Activated naive CD8-positive, alpha-beta T cell (primary cell): ENCODE results near the gene SPHK2.

Experiments
- H3K27ac Mint-ChIP-seq: one replicate; pipeline ENCODE4 v1.8.0; 2021; ENCODE audit warnings: mixed read lengths
- H3K27me3 Mint-ChIP-seq: one replicate; pipeline ENCODE4 v1.8.0; 2021; ENCODE audit warnings: mixed read lengths
- H3K36me3 Mint-ChIP-seq: one replicate; pipeline ENCODE4 v1.8.0; 2021; ENCODE audit warnings: mixed read lengths
- H3K4me1 Mint-ChIP-seq: one replicate; pipeline ENCODE4 v1.8.0; 2021; ENCODE audit warnings: low read depth, mixed read lengths
- H3K4me3 Mint-ChIP-seq: one replicate; pipeline ENCODE4 v1.8.0; 2021; ENCODE audit warnings: mild to moderate bottlenecking, mixed read lengths
- H3K9me3 Mint-ChIP-seq: one replicate; pipeline ENCODE4 v1.8.0; 2021; ENCODE audit warnings: low read depth, mixed read lengths

The SPHK2 gene

DNA sequence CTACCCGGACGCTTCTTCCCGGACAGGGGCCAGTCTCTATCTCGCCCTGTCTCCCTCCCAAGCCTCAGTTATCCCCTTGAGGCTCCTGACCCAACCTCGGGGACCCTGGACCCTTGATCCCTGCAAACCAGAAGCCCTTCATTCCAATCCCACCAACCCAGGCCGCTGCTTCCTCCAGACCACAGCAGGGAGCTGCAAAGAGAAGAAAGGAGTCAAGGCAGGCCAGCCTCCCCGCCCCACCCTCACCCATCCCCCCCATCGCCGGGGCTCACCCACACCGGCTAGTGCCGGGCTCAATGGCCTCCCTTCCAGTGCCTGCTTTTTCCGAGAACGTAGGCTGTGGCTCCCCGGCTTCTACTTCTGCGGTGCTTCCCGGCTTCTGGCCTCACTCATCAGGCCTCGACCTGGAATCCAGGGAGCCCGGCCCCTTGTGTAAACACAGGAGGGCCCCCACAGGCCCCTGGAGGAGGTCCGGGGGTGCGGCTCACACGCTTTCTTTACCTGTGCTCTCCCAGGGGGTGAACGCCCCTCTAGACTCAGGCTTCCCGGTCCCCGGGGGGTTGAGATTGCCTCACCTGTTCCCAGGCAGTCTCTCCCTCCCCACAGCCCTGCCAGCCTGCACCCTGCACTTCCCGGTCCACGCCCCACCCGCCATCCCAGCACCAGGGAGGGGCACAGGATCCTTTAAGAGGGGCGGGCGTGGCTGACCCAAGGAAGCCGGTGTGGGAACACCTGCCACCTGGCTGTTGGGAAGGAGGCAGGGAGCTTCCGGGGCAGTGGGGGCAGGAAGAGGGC, 4.7 kb upstream of the SPHK2 start, which contains the start of gene FAM83E:
Gene FAM83E, minus strand, starts transcription at position 641 of the 795 bp plus-strand sequence. CDS start 1,704 bp downstream, outside the sequence.
- H3K27me3 Mint-ChIP-seq, result no peaks in the 10 kb centered on the region
- H3K4me1 Mint-ChIP-seq, result peaks cover 17% of the 10 kb centered on the region
- H3K9me3 Mint-ChIP-seq, result no peaks in the 10 kb centered on the region
- H3K36me3 Mint-ChIP-seq, result peaks cover 10% of the 10 kb centered on the region
- H3K27ac Mint-ChIP-seq, result peak within 1 kb of the TSS; percentile 66
- peak within 1 kb of the TSS; percentile 59 for H3K4me3 Mint-ChIP-seq

DNA sequence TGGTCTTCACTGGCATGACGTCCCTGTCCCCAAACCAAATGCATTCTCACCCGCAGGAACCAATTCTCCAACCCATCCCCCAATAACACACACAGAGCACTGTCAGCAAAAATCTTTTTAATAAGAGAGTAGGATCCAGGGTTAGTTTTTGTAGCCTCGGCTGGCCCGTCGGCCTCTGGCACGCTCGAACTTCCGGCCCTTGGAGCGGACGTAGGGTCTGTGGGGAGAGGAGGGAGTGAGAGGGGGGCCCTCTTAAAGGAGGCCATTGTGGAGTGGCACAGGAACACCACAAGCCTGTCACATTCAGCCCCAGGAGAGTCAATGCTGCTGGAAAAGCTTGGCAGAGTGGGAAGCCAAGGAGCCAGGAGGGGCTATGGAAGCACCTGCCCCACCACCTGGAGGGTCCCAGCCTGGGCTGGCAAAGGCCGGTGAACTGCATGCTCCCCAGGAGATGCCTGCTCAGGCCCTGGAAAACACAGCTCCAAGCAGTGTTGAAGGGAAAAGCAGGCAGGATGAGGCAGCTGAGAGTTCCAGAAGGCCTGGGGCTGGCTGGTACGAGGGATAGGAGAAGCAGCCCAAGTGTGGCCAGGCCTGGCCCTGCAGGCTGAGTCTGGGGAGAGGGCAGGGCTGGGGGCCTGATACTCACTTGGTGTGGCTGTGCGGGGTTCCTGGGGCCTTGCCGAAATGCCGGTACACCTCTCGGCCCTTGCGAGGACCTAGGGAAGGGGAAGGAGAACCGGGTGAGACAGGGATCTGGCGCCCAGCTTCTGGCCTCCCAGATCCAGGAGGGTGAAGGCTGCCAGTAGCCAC, 3.9 kb upstream of the SPHK2 start:
- no peaks in the 10 kb centered on the region for H3K9me3 Mint-ChIP-seq
- no peaks in the 10 kb centered on the region for H3K27me3 Mint-ChIP-seq
- peak overlapping the region; percentile 66 for H3K27ac Mint-ChIP-seq
- peaks cover 24% of the 10 kb centered on the region for H3K4me1 Mint-ChIP-seq
- H3K36me3 Mint-ChIP-seq, result peaks cover 11% of the 10 kb centered on the region
- peak overlapping the region; percentile 59 for H3K4me3 Mint-ChIP-seq

- Mint-ChIP-seq H3K27me3 (no peaks in the 10 kb centered on the region), H3K4me1 (peaks cover 24% of the 10 kb centered on the region), H3K9me3 (no peaks in the 10 kb centered on the region), H3K36me3 (peaks cover 11% of the 10 kb centered on the region), H3K4me3 (peak overlapping the region; percentile 98), H3K27ac (peak overlapping the region; percentile 77)
These were observed 3.3 kb upstream of the SPHK2 start for GRCh38 chr19:48616041-48616436.

DNA sequence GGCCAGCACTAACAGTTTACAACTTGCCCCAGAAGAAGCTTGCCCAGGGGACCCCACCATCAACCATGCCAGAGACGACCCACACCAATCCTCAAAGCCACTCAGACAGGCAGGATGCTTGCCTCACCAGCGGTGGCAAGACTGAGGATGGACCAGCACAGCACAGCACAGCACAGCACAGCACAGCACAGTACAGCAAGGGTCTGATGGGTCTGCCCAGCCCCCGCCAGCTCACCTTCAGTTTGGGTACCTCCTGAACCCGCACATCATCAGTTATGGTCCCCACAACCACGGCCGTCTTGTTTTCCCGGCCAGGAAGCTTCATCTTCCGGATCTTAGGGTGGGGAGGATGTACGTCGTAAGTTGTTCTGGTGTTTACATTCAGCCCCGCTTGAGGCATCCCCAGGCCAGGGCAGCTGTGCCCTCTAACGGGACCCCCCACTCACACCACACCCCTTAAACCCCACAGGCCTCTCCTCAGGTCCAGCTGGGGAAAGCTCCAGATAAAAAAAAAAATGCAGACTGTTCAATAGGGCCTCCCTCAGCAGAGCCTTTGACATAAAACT, 2.7 kb upstream of the SPHK2 start:
- Mint-ChIP-seq H3K9me3 (no peaks in the 10 kb centered on the region), H3K27me3 (no peaks in the 10 kb centered on the region), H3K36me3 (peaks cover 12% of the 10 kb centered on the region), H3K4me1 (peaks cover 27% of the 10 kb centered on the region), H3K4me3 (peak overlapping the region; percentile 98), H3K27ac (peak overlapping the region; percentile 77)

DNA sequence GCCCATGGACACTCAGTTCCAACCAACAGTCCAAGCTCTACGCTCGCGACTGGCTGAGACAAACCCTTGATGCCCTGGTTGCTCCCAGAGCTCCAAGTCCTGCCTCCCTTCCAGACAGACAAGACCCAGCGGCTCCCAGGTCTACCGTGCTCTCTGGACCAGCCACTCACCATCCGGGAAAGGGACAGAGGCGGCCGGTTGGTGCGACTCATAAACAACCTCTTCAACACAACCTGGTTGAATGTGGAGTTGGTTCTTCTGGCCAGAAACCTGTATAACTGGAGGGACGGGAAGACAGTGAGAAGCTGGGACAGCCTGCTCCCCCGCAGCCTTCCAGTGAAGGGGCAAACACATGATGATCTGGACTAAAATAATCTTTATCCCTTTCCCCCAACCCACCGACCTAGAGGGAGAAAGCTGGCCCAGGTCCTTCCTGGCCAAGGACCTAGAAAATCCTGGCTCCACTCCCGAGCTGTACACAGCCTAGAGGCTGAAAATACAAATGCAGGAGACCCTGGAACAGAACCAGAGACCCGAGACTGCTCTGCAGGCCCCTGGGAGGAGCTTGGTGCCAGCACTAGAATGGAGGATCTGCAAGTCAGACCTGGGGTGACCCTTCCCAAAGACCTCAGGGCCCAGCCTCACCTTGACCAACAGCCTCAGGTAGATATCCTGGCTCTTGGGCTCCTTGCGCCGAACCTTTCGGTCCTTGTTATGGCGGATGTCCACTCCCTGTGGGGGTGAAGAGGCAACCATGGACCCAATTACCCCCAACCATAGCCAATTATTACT, 2.0 kb upstream of the SPHK2 start:
- Mint-ChIP-seq H3K36me3 (peaks cover 13% of the 10 kb centered on the region), H3K4me3 (peak overlapping the region; percentile 98), H3K27me3 (no peaks in the 10 kb centered on the region), H3K9me3 (no peaks in the 10 kb centered on the region), H3K27ac (peak overlapping the region; percentile 100), H3K4me1 (peaks cover 31% of the 10 kb centered on the region)

- Mint-ChIP-seq H3K36me3 (peaks cover 13% of the 10 kb centered on the region), H3K27me3 (no peaks in the 10 kb centered on the region), H3K4me3 (peak overlapping the region; percentile 98), H3K4me1 (peaks cover 35% of the 10 kb centered on the region), H3K9me3 (no peaks in the 10 kb centered on the region), H3K27ac (peak overlapping the region; percentile 100)
These were observed 909 bp upstream of the SPHK2 start for GRCh38 chr19:48618278-48618915.

GRCh38 chr19:48619692-48620585, 633 bp downstream of the SPHK2 start:
- H3K27me3 Mint-ChIP-seq, result no peaks in the 10 kb centered on the region
- H3K4me3 Mint-ChIP-seq, result peak overlapping the region; percentile 98
- peak overlapping the region; percentile 100 for H3K27ac Mint-ChIP-seq
- H3K9me3 Mint-ChIP-seq, result no peaks in the 10 kb centered on the region
- peaks cover 16% of the 10 kb centered on the region for H3K36me3 Mint-ChIP-seq
- peaks cover 44% of the 10 kb centered on the region for H3K4me1 Mint-ChIP-seq

DNA sequence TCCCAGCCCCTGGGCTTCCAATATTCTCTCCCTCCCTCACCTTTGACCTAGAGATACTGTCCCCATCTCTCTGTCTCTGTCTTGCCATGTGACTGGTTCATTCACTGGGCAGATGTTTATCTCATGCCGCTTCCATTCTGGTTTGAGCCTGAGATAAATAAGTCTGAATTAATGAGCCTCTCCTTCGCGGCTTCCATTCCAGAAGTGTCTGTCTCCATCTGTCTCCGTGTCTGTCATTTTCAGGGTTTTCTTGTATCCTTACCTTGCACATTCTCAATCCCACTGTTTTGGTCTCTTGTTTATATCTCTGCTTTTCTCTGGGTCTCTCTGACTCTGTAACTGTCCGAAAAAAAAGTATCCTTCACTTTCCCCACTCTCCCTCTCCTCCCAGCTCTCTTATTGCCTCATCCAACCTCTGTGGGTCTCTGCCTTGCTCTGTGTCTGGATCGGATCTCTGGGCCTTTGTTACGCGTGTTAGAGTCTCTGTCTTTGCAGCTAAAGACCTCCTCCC, 4.3 kb downstream of the SPHK2 start:
- H3K27ac Mint-ChIP-seq, result peak overlapping the region; percentile 96
- peak overlapping the region; percentile 87 for H3K4me3 Mint-ChIP-seq
- H3K36me3 Mint-ChIP-seq, result peaks cover 8% of the 10 kb centered on the region
- H3K9me3 Mint-ChIP-seq, result no peaks in the 10 kb centered on the region
- H3K27me3 Mint-ChIP-seq, result no peaks in the 10 kb centered on the region
- peaks cover 41% of the 10 kb centered on the region for H3K4me1 Mint-ChIP-seq

DNA sequence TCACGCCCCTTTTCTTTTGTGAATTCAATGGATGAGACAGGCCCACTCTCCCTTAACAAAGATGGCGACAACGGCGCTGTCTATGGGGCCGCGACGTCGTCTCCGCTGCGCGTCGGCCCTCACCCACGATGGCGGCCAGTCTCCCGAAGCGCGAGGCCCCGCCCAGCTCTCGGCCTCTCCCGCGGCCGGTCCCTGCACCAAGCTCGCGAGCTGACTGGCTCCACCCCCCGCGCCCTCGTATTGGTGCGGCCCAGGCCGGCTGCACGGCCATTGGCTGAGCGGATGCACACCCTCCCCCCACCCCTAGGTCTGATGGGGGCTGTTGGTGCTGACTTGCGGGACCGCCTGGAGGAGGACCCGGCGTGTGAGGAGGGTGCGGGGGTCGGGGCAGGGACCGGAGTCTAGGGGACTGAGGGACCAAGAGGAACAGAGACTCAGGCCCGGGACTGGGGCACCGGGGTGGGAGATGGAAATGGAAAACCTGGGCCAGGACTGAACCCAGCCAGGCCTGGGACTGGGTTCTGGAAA, 4.8 kb downstream of the SPHK2 start:
- H3K4me3 Mint-ChIP-seq, result peak overlapping the region; percentile 87
- H3K4me1 Mint-ChIP-seq, result peaks cover 41% of the 10 kb centered on the region
- peaks cover 7% of the 10 kb centered on the region for H3K36me3 Mint-ChIP-seq
- peak overlapping the region; percentile 96 for H3K27ac Mint-ChIP-seq
- no peaks in the 10 kb centered on the region for H3K27me3 Mint-ChIP-seq
- no peaks in the 10 kb centered on the region for H3K9me3 Mint-ChIP-seq

- peak overlapping the region; percentile 87 for H3K4me3 Mint-ChIP-seq
- peak overlapping the region; percentile 96 for H3K27ac Mint-ChIP-seq
- no peaks in the 10 kb centered on the region for H3K27me3 Mint-ChIP-seq
These were observed 5.8 kb downstream of the SPHK2 start for GRCh38 chr19:48624791-48625723.

GRCh38 chr19:48625891-48626327, 6.6 kb downstream of the SPHK2 start:
- no peak overlapping the region for H3K4me3 Mint-ChIP-seq
- H3K27ac Mint-ChIP-seq, result no peak overlapping the region
- peaks cover 5% of the 10 kb centered on the region for H3K36me3 Mint-ChIP-seq
- H3K4me1 Mint-ChIP-seq, result peaks cover 32% of the 10 kb centered on the region
- no peaks in the 10 kb centered on the region for H3K27me3 Mint-ChIP-seq
- no peaks in the 10 kb centered on the region for H3K9me3 Mint-ChIP-seq

More at GRCh38 chr19:48624791-48625723, 5.8 kb downstream of the SPHK2 start:
- Mint-ChIP-seq H3K9me3 (no peaks in the 10 kb centered on the region), H3K4me1 (peaks cover 35% of the 10 kb centered on the region), H3K36me3 (peaks cover 5% of the 10 kb centered on the region)

DNA sequence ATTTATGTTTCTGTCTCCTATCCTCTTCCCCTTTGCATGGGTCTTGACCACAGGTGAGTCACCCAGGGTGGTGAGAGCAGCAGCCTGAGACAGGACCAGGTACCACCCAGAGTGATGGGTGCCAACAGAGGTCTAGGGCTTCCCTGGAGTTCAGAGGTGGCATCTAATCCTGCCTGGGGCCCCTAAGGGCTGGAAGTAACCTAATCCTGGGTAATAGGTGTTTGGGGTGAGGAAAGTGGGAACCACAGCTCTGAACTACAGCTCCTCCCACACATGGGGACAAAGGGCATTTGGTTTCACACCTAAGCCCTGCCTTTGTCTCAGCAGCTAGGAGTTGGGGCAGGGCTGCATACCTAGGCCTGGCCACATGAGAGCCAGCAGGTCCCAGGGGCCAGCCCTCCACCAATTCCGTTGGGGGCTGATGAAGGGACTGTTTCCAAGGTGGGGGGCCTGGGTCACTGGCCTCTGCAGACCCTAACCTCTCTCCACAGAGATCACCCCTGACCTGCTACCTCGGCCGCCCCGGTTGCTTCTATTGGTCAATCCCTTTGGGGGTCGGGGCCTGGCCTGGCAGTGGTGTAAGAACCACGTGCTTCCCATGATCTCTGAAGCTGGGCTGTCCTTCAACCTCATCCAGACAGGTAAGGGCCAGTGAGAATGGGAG, 8.0 kb downstream of the SPHK2 start:
- Mint-ChIP-seq H3K27me3 (no peaks in the 10 kb centered on the region), H3K4me1 (peaks cover 33% of the 10 kb centered on the region), H3K36me3 (peaks cover 3% of the 10 kb centered on the region), H3K27ac (no peak overlapping the region), H3K4me3 (no peak overlapping the region), H3K9me3 (no peaks in the 10 kb centered on the region)
